GM23338 (cell line): Measurements from ENCODE around the gene JOSD1. TPM values are rescaled to one million over a fixed set of nuclear protein-coding genes. Genes with fewer than 3 reads are reported as not detected.

Experiments used
- ATAC-seq: fragments of 200-7000 bp; cut with Tn5 transposase; 3 replicates; pipeline ENCODE4 v1.9.1; 2020
- DNase-seq: peaks from one replicate; pipeline ENCODE4 v3.0.0-alpha.2; 2015; ENCODE audit warnings: low spot score
- H2AFZ ChIP-seq: fragments of 200-600 bp; sonication (generic); 2 replicates; pipeline ENCODE4 v1.8.0; 2016; ENCODE audit warnings: antibody characterized with exemption, mild to moderate bottlenecking, moderate library complexity
- H3F3A ChIP-seq: fragments of 200-600 bp; sonication (generic); replicated peaks from 2 replicates; pipeline ENCODE4 v1.8.0; 2017; ENCODE audit warnings: antibody characterized with exemption, mixed run types, low read depth
- H3K27ac ChIP-seq: fragments of 200-600 bp; sonication (generic); 2 replicates; pipeline ENCODE4 v1.6.1; 2016; ENCODE audit warnings: low read depth
- H3K27me3 ChIP-seq: fragments of 200-600 bp; sonication (generic); 2 replicates; pipeline ENCODE4 v1.8.0; 2016; ENCODE audit warnings: mild to moderate bottlenecking, mixed run types, moderate library complexity; ENCODE audit not compliant: insufficient read depth
- H3K36me3 ChIP-seq: fragments of 200-600 bp; sonication (generic); 2 replicates; pipeline ENCODE4 v1.8.0; 2016; ENCODE audit warnings: mild to moderate bottlenecking; ENCODE audit not compliant: insufficient read depth
- H3K4me1 ChIP-seq: fragments of 200-600 bp; sonication (generic); 2 replicates; pipeline ENCODE4 v1.8.0; 2016; ENCODE audit warnings: mild to moderate bottlenecking, moderate library complexity; ENCODE audit not compliant: insufficient read depth
- H3K4me2 ChIP-seq: fragments of 200-600 bp; sonication (generic); 2 replicates; pipeline ENCODE4 v1.7.1; 2017; ENCODE audit warnings: mixed run types
- H3K4me3 ChIP-seq: fragments of 200-600 bp; sonication (generic); 2 replicates; pipeline ENCODE4 v1.6.1; 2016; ENCODE audit warnings: mixed run types
- H3K79me2 ChIP-seq: fragments of 200-600 bp; sonication (generic); replicated peaks from 2 replicates; pipeline ENCODE4 v1.8.0; 2017; ENCODE audit warnings: mild to moderate bottlenecking; ENCODE audit not compliant: insufficient read depth
- H3K9me2 ChIP-seq: fragments of 200-600 bp; sonication (generic); 2 replicates; pipeline ENCODE4 v1.8.0; 2017; ENCODE audit not compliant: insufficient read depth
- H4K20me1 ChIP-seq: fragments of 200-600 bp; sonication (generic); replicated peaks from 2 replicates; pipeline ENCODE4 v1.8.0; 2017; ENCODE audit warnings: mild to moderate bottlenecking; ENCODE audit not compliant: insufficient read depth
- H3K27ac Mint-ChIP-seq: 2 replicates; pipeline ENCODE4 v1.8.0; 2020; ENCODE audit warnings: inconsistent platforms, mild to moderate bottlenecking, moderate library complexity, mixed read lengths
- H3K27me3 Mint-ChIP-seq: 3 replicates; pipeline ENCODE4 v1.8.0; 2022; ENCODE audit warnings: low read depth, mild to moderate bottlenecking, moderate library complexity, mixed read lengths, inconsistent platforms; ENCODE audit not compliant: insufficient read depth, poor library complexity
- H3K36me3 Mint-ChIP-seq: 3 replicates; pipeline ENCODE4 v1.8.0; 2021; ENCODE audit warnings: low read depth, mild to moderate bottlenecking, inconsistent platforms, moderate library complexity, mixed read lengths
- H3K4me1 Mint-ChIP-seq: 3 replicates; pipeline ENCODE4 v1.8.0; 2020; ENCODE audit warnings: mild to moderate bottlenecking, inconsistent platforms, mixed read lengths
- H3K4me3 Mint-ChIP-seq: 3 replicates; pipeline ENCODE4 v1.8.0; 2021; ENCODE audit warnings: moderate library complexity, mild to moderate bottlenecking, inconsistent platforms, mixed read lengths
- H3K9me3 Mint-ChIP-seq: 3 replicates; pipeline ENCODE4 v1.8.0; 2020; ENCODE audit warnings: moderate library complexity, mild to moderate bottlenecking, inconsistent platforms, mixed read lengths
- CREB1 ChIP-seq: fragments of 250-450 bp; sonication (Bioruptor Pico); IDR thresholded peaks from 2 replicates; pipeline ENCODE4 v1.5.0; 2020; ENCODE audit warnings: low read depth, mild to moderate bottlenecking, moderate library complexity
- CTCF ChIP-seq, 2 experiments: fragments of 200-600 bp in 1 of 2; sonication (generic) in 1 of 2; conservative IDR thresholded peaks; 2 replicates each; pipeline versions ENCODE4 v1.5.1 to v1.6.1; 2016 to 2017; ENCODE audit warnings: antibody characterized with exemption in 2 of 2, low read depth in 2 of 2, mild to moderate bottlenecking in 2 of 2, moderate library complexity in 1 of 2
- EZH2 ChIP-seq: fragments of 200-600 bp; sonication (generic); IDR thresholded peaks from one replicate; pipeline ENCODE4 v1.8.0; 2017; ENCODE audit warnings: antibody characterized with exemption, mild to moderate bottlenecking, low read depth; ENCODE audit not compliant: unreplicated experiment
- EZH2phosphoT487 ChIP-seq: fragments of 200-600 bp; sonication (generic); IDR thresholded peaks from one replicate; pipeline ENCODE4 v1.8.1; 2018; ENCODE audit warnings: antibody characterized with exemption; ENCODE audit not compliant: unreplicated experiment
- JUNB ChIP-seq: IDR thresholded peaks from one replicate; pipeline ENCODE4 v1.6.1; 2016; ENCODE audit warnings: antibody characterized with exemption; ENCODE audit not compliant: unreplicated experiment
- POLR2AphosphoS5 ChIP-seq: IDR thresholded peaks from 2 replicates; pipeline ENCODE4 v1.6.1; 2016; ENCODE audit warnings: antibody characterized with exemption, low read depth
- REST ChIP-seq: IDR thresholded peaks from one replicate; pipeline ENCODE4 v1.6.1; 2018; ENCODE audit warnings: antibody characterized with exemption; ENCODE audit not compliant: unreplicated experiment
- ZNF114 ChIP-seq: fragments of 250-450 bp; sonication (Bioruptor Pico); IDR thresholded peaks from 2 replicates; pipeline ENCODE4 v1.5.0; 2020; ENCODE audit warnings: mild to moderate bottlenecking, moderate library complexity
- ZNF331 ChIP-seq: fragments of 250-450 bp; sonication (Bioruptor Pico); IDR thresholded peaks from 2 replicates; pipeline ENCODE4 v1.5.0; 2020; ENCODE audit warnings: low read depth, mild to moderate bottlenecking, moderate library complexity
- ZNF462 ChIP-seq: fragments of 250-450 bp; sonication (Bioruptor Pico); IDR thresholded peaks from 2 replicates; pipeline ENCODE4 v1.5.0; 2020; ENCODE audit warnings: mild to moderate bottlenecking, moderate library complexity
- polyA plus RNA-seq: library from polyadenylated mRNA; unstranded; fragments of >200 nt; fragmentation: Nextera tagmentation; extraction: Ambion mirVana; gene quantifications from 2 replicates; pipeline ENCODE4 v1.2.1, GENCODE V29; 2016
- total RNA-seq: library from RNA; depleted of rRNA; stranded (reverse); fragments of >200 nt; shearing (Covaris generic); gene quantifications from 2 replicates; pipeline ENCODE4 v1.2.3, GENCODE V29; 2014

The JOSD1 gene
- total and polyA plus RNA-seq, 2 experiments from 2014 or later = 4.6 to 19.7 TPM

GRCh38 chr22:38728871-38729796 is 28.4 kb upstream of the JOSD1 start (continued):
- TF ChIP-seq EZH2phosphoT487 (no peak), ZNF331 (CRISPR knock-in tag) (no peak)

DNA sequence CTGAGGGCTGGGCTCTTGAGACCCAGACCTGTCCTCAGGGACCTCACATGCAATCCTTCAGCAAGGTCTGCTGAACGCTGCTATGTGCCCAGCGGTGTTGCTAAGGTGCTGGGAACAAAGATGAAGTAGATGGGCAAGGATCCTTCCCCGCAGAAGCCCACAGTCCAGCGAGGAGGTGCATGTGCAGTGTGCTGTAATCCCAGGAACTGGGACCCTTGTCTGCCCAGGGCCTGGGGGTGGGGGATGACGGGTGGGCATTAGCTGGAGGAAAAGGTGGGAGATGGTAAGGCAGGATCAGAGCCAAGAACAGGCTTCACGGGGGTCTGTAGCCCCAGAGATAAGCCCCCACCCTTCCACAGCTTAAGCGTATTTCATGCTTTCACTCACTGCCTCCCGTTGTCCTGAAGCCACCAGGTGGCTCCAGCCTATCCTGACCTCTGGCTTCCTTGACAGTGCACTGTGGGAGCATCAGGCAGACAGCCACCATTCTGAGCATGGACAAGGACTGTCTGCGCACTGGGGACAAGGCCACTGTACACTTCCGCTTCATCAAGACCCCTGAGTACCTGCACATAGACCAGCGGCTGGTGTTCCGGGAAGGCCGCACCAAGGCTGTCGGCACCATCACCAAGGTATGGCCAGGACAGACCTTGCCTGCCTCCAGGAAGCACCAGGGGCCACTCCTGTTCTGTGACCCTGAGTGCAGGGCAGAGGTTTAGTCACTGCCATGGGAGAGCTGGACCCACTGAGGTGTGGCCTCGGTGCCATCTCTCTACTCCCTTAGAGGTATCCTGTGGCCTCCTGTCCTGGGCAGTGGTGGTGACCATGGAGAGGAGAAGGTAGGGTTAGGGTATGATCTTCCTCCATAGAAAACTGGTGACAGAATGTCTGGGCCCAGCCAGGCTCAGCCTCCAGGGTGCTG is 27.0 kb upstream of the JOSD1 start:
- 0 out of 2 replicates have a peak, but pooled peaks cover under 1% of the 10 kb centered on the region for H3F3A ChIP-seq
- no peaks in the 10 kb centered on the region; the same call in 2 of the 3 replicates for H3K4me1 Mint-ChIP-seq
- H3K27me3 Mint-ChIP-seq = peaks cover 3% of the 10 kb centered on the region
- no peaks in the 10 kb centered on the region for H3K79me2 ChIP-seq
- no peak overlapping the region for H2AFZ ChIP-seq
- H3K9me2 ChIP-seq = no peaks in the 10 kb centered on the region
- no peaks in the 10 kb centered on the region for H3K9me3 Mint-ChIP-seq
- H3K4me3 Mint-ChIP-seq = no peak overlapping the region
- H3K36me3 Mint-ChIP-seq = peaks cover 85% of the 10 kb centered on the region
- H3K4me3 ChIP-seq = no peak overlapping the region
- no peaks in the 10 kb centered on the region for H3K4me1 ChIP-seq
- no peak overlapping the region for H3K27ac ChIP-seq
- H3K27ac Mint-ChIP-seq = no peak overlapping the region
- H3K27me3 ChIP-seq = no peaks in the 10 kb centered on the region
- DNase-seq = no peak
- peaks cover 9% of the 10 kb centered on the region; the same call in 1 of the 2 replicates for H4K20me1 ChIP-seq
- ATAC-seq = no peak
- H3K36me3 ChIP-seq = peaks cover 45% of the 10 kb centered on the region
- no peak overlapping the region for H3K4me2 ChIP-seq
- no peak for TF ChIP-seq ZNF462
- no peak for TF ChIP-seq ZNF114 (CRISPR knock-in tag)
- TF ChIP-seq REST = no peak
- no peak for TF ChIP-seq EZH2
- no peak for TF ChIP-seq CREB1 (CRISPR knock-in tag)
- TF ChIP-seq CTCF (conservative IDR thresholded peaks at IDR 0.05; ENCODE audit: low read depth in 2 of 2) = no peak
- no peak for TF ChIP-seq POLR2AphosphoS5
- no peak for TF ChIP-seq ZNF331 (CRISPR knock-in tag)
- no peak for TF ChIP-seq EZH2phosphoT487
- no peak for TF ChIP-seq JUNB
